CD4-positive, alpha-beta T cell treated with Interleukin-17A for 1 hour (primary cell): Measurements from ENCODE around the gene ELN.
A peak's percentile ranks its signal among the peaks of the same experiment; 100 is the strongest.
"Not testable (repeated sequence)": the region's sequence is repeated elsewhere in the genome, so short reads cannot be mapped to it uniquely, and the experiment has no call there.

Experiments
- DNase-seq: peaks from one replicate; pipeline ENCODE4 v3.0.0-alpha.2; 2020

Gene ELN

GRCh38 chr7:74044366-74045350 is 16.7 kb downstream of the ELN start:
- no peak for DNase-seq

- not testable (repeated sequence) for DNase-seq
Measured at GRCh38 chr7:74046581-74046980, 18.6 kb downstream of the ELN start.

GRCh38 chr7:74047804-74048380 is 19.9 kb downstream of the ELN start:
- DNase-seq, result no peak

DNA sequence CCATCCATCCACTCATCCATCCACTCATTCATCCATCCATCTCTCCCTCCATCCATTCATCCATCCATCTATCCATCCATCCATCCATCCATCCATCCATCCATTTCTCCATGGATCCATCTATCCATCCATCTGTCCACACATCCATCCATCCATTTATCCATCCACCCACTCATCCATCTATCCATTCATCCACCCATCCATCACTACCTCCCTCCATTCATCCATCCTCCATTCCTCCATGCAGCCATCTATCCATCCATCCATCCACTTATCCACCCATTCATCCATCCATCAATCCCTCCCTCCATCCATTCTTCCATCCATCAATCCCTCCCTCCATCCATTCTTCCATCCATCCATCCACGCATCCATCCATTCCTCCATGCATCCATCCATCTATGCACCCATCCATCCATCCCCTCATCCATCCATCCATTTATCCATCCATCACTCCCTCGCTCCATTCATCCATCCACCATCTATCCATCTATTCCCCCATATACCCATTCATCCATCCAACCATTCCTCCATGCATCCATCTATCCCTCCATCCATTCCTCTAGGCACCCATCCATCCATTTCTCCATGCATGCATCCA is 21.1 kb downstream of the ELN start:
- DNase-seq, result no peak

DNA sequence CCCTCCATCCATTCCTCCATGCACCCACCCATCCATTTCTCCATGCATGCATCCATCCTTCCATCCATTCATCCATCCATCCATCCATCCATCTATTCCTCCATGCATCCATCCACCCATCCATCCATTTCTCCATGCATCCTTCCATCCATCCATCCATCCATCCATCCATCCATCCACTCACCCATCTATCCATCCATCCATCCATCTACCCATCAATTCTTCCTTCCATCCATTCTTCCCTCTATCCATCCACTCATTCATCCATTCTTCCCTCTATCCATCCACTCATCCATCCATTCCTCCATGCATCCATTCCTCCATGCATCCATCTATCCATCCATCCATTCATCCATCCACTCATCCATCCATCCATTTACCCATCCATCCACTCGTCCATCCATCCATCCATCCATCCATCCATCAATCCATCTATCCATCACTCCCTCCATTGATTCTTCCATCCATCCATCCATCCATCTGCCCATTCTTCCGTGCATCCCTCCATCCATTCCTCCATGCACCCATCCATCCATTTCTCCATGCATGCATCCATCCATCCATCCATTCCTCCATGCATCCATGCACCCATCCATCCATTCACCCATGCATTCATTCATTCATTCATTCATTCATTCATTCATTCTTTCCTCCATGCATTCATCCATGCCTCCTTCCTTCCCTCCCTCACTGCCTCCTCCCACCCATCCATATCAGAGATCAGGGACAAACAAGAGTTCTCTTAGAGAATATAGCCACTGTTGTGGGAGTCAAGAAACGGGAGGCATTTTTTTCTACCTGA is 22.2 kb downstream of the ELN start:
- DNase-seq, result no peak

DNA sequence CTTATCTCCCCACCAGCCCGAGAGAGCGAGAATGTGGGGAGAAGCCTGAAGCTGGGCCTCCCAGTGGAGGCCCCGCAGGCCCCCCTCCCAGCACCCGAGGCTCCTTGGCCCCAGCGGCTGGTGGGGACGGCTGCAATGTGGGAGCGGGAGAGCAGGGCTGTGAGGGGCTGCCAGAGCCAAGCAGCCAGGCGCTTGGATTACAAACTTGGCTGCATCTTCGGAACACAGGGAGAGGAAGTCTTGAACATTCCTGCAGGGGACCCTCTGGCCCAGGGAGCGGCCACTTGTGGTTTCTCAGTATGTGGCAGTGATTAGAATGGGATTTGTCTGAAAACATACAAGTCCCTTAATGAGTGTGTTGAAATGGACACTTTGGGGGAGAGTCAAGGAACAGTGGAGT is 23.2 kb downstream of the ELN start:
- DNase-seq, result no peak

- no peak for DNase-seq
Measured at GRCh38 chr7:74051629-74052410, 23.8 kb downstream of the ELN start.

DNA sequence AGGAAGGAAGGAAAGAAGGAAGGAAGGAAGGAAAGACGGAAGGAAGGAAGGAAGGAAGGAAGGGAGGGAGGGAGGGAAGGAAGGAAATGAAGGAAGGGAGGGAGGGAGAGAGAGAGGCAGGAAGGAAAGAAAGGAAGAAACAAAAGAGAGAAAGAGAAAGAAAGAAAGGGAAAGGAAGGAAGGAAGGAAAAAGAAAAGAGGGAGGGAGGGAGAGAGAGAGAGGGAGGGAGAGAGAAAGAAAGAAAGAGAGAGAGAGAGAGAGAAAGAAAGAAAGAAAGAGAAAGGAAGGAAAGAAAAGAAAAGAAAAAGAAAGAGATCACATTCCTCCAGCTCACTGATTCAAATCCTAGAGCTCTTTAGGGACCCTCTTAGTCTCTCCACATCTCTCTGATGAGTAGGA is 24.7 kb downstream of the ELN start:
- DNase-seq, result no peak

DNA sequence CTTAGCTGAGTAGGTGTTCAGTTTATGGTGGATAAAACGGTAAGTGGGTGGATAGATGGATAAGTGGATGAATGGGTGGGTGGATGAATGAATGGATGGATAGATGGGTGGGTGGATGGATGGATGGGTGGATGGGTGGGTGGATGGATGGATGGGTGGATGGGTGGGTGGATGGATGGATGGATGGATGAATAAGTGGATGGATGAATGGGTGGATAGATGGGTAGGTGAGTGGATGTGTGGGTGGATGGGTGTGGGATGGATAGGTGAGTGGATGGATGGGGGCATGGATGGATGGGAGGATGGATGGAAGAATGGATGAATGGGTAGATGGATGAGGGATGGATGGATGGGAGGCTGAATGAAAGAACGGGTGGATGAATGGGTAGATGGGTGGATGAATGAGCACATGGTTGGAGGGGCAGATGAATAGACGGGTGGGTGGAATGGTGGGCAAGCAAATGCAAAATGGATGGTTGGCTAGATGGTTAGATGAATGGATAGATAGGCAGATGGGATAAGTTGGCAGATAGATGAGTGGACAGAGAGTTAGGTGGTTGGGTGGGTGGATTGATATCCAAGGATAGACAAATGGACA is 25.7 kb downstream of the ELN start:
- no peak for DNase-seq

DNA sequence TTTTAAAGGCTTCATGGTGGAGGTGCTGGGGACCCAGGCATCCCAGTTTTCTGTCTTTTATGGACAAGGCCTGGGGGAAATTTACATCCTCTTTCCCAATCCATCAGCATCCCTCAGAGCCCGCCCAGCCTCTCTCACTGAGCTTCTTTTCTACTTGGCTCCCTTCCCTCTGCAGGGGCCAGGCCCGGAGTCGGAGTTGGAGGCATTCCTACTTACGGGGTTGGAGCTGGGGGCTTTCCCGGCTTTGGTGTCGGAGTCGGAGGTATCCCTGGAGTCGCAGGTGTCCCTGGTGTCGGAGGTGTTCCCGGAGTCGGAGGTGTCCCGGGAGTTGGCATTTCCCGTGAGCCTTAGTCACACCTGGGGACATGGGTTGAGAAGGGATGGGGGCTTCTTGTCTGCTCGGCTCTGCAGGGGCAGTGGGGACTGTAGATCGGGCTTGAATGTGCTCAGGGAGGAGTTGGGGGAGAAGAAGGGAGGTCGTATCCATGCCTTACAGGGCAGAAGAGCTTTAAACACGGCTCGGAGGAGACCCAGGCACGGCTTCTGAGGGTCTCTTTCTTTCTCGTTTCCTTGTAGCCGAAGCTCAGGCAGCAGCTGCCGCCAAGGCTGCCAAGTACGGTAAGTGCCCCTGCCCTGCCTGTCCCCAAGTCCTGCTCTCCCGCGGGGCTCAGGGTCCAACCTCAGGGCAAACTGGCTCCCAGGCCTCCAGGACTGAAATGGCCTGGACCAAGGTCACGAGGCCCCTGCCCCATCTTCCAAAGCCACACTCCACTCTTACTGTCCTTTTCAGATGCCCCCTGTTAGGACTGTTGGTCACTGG is 28.3 kb downstream of the ELN start:
- DNase-seq, result no peak

DNA sequence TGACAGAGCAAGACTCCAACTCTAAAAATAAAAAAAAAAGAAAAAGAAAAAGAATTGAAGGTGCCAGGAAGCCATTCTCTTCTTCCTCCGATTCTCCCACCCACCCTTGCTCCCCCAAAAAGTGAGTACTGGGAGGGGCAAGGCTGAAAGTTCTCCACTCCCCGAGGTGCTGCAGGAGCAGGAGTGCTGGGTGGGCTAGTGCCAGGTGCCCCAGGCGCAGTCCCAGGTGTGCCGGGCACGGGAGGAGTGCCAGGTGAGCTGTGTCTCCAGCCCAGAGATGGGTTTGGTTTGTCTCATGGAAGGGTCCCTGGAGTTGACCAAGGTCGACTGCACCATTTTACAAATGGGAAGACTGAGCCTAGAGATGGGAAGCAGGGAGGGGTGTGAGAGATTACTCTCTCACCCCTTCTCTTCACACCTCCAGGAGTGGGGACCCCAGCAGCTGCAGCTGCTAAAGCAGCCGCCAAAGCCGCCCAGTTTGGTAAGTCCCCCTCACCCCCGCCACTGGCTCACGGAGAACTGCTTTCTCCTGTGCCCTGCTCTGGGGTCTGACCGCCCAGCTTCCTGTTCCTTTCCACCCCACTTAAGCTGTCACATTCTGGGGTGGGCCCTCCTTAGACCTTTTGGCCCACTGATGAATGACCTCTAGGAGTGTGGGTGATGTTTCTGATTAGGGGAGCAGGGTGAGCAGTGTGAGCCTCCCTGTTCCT is 29.4 kb downstream of the ELN start:
- DNase-seq, result no peak

DNA sequence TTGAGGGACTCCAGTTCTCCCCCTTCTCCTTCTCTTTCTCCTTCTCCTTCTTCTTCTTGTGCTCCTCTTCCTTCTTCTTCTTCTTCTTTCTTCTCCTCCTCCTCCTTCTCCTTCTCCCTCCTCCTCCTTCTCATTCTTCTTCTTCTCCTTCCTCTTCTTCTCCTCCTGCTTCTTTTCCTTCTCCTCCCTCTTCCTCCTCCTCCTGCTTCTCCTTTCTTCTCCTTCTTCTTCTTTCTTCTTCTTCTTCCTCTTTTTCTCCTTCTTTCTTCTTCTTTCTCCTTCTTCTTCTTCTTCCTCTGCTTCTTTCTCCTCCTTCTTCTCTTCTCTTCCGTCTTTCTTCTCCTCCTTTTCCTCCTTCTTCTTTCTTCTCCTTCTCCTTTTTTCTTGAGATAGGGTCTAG is 30.0 kb downstream of the ELN start:
- DNase-seq, result no peak

GRCh38 chr7:74058486-74058885 is 30.5 kb downstream of the ELN start:
- no peak for DNase-seq

- DNase-seq, result no peak
Measured at GRCh38 chr7:74059037-74059436, 31.1 kb downstream of the ELN start.

DNA sequence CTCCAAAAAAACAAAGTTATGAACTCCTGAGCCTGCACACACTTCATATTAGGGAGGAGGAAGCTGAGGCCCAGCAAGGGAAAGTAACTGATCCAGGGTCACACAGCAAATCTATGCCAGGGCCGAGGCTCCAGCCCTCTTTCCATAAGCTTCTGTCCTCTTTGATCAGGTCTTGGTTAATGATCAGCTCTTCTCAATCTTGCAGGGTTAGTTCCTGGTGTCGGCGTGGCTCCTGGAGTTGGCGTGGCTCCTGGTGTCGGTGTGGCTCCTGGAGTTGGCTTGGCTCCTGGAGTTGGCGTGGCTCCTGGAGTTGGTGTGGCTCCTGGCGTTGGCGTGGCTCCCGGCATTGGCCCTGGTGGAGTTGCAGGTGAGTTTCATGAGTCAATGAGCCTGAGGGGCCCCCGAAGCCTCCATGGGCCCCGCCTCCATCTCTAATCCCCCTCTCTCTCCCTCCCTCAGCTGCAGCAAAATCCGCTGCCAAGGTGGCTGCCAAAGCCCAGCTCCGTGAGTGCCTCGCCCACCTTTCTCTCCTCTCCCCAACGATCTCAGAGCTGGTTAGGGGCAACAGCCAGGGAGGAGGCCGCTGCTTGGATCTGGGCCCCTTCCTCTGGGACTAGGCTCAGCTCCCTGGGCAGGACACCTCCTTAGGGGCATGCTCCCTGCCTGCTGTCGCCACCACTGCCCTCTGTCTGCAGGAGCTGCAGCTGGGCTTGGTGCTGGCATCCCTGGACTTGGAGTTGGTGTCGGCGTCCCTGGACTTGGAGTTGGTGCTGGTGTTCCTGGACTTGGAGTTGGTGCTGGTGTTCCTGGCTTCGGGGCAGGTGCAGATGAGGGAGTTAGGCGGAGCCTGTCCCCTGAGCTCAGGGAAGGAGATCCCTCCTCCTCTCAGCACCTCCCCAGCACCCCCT is 32.0 kb downstream of the ELN start:
- no peak for DNase-seq

- DNase-seq, result peak; percentile 88
Measured at GRCh38 chr7:74061840-74062539, 34.0 kb downstream of the ELN start.

GRCh38 chr7:74063223-74063641 is 35.3 kb downstream of the ELN start:
- DNase-seq, result no peak

GRCh38 chr7:74063646-74064045 is 35.7 kb downstream of the ELN start:
- DNase-seq, result no peak

DNA sequence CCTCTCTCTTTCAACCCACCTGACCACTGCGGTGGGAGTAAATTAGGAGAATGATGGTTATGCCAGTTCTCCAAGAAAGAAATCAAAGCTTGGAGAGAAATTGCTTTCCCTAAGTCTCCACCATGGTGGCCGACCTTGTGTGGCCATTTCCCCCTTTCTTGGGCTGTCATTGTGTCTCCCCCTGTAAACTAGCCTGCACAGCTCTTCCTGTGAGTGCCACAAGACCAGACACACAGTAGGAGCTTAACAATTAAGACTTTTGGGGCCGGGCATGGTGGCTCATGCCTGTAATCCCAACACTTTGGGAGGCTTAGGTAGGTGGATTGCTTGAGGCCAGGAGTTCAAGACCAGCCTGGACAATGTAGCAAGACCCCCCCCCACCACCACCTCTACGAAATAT is 36.7 kb downstream of the ELN start:
- no peak for DNase-seq
